Measurements from ENCODE around the gene KCNG1. TPM values are rescaled to one million over a fixed set of nuclear protein-coding genes. Genes with fewer than 3 reads are reported as not detected.

The KCNG1 gene, protein sequence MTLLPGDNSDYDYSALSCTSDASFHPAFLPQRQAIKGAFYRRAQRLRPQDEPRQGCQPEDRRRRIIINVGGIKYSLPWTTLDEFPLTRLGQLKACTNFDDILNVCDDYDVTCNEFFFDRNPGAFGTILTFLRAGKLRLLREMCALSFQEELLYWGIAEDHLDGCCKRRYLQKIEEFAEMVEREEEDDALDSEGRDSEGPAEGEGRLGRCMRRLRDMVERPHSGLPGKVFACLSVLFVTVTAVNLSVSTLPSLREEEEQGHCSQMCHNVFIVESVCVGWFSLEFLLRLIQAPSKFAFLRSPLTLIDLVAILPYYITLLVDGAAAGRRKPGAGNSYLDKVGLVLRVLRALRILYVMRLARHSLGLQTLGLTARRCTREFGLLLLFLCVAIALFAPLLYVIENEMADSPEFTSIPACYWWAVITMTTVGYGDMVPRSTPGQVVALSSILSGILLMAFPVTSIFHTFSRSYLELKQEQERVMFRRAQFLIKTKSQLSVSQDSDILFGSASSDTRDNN
- 4.5 and 5.8 TPM in 2 replicates for total RNA-seq
- long read RNA-seq = 0 reads

- Mint-ChIP-seq H3K36me3 (ENCODE audit: low read depth) (no peaks in the 10 kb centered on the region), H3K9me3 (no peaks in the 10 kb centered on the region), H3K4me3 (peak within 1 kb of the TSS; percentile 81), H3K27ac (ENCODE audit: unreplicated experiment) (no peak within 1 kb of the TSS), H3K4me1 (peaks cover 12% of the 10 kb centered on the region), H3K27me3 (ENCODE audit: low read depth) (peaks cover 76% of the 10 kb centered on the region)
- peak; percentile 10 for TF ChIP-seq CTCF (conservative IDR thresholded peaks at IDR 0.05)
- peak; percentile 68 for DNase-seq (ENCODE audit: low read depth, low spot score)
Measured at GRCh38 chr20:51022803-51023616, at the start of gene KCNG1. Gene KCNG1 (minus strand): TSS chr20:51023107. CDS start chr20:51010338, 12,769 bp downstream.

DNA sequence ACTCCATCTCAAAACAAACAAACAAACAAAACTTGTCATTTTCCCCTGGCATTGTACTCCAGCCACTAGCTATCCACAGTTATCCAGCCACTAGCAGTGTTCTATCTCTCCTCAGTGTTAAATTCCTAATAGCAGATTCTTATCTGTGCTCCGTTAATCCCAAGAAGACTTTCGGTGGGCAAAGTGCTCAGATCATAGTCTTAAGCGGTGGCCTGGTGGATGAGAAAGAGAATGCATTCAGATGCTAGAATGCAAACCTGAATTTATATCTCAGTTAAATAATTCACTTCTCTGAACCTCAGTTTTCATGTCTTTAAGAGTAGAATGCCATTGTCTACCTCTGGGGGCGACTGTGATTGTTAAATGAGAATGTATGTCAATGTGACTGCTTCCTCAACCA lies 47.7 kb upstream of the KCNG1 start:
- Mint-ChIP-seq H3K4me3 (no peak overlapping the region), H3K27me3 (ENCODE audit: low read depth) (peaks cover 3% of the 10 kb centered on the region), H3K27ac (ENCODE audit: unreplicated experiment) (no peak overlapping the region), H3K4me1 (peaks cover 18% of the 10 kb centered on the region), H3K36me3 (ENCODE audit: low read depth) (no peaks in the 10 kb centered on the region), H3K9me3 (no peaks in the 10 kb centered on the region)
- DNase-seq (ENCODE audit: low read depth, low spot score) = no peak
- no peak for TF ChIP-seq CTCF (conservative IDR thresholded peaks at IDR 0.05)

DNA sequence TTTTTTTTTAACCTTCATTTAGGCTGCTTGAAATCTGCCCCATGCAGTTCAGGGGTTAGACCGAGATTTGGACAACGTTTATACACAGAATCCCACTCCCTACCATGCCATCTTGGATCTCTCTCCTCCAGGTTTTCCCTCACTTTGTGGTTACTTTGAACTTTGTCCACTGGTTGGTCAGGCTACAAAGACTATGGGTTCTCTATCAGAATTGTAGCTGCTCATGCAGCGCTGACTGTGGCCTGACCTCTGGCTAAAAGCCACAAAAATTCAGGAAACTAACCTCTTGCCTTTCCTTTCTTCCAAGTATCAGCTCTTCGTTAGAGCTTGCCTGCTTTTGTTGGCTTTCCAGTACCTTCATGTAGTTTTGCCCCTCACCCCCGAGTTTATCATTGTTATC lies 44.9 kb upstream of the KCNG1 start:
- peaks cover 3% of the 10 kb centered on the region for H3K27me3 Mint-ChIP-seq (ENCODE audit: low read depth)
- no peak overlapping the region for H3K27ac Mint-ChIP-seq (ENCODE audit: unreplicated experiment)
- H3K9me3 Mint-ChIP-seq = no peaks in the 10 kb centered on the region
- no peak for DNase-seq (ENCODE audit: low read depth, low spot score)
- H3K4me1 Mint-ChIP-seq = peaks cover 10% of the 10 kb centered on the region
- H3K4me3 Mint-ChIP-seq = no peak overlapping the region
- H3K36me3 Mint-ChIP-seq (ENCODE audit: low read depth) = no peaks in the 10 kb centered on the region
- TF ChIP-seq CTCF (conservative IDR thresholded peaks at IDR 0.05) = no peak

GRCh38 chr20:51065615-51066014 lies 42.7 kb upstream of the KCNG1 start:
- no peak overlapping the region for H3K4me3 Mint-ChIP-seq
- peaks cover 12% of the 10 kb centered on the region for H3K4me1 Mint-ChIP-seq
- DNase-seq (ENCODE audit: low read depth, low spot score) = no peak
- H3K9me3 Mint-ChIP-seq = no peaks in the 10 kb centered on the region
- no peak overlapping the region for H3K27ac Mint-ChIP-seq (ENCODE audit: unreplicated experiment)
- H3K27me3 Mint-ChIP-seq (ENCODE audit: low read depth) = peaks cover 8% of the 10 kb centered on the region
- no peak for TF ChIP-seq CTCF (conservative IDR thresholded peaks at IDR 0.05)
- H3K36me3 Mint-ChIP-seq (ENCODE audit: low read depth) = no peaks in the 10 kb centered on the region

DNA sequence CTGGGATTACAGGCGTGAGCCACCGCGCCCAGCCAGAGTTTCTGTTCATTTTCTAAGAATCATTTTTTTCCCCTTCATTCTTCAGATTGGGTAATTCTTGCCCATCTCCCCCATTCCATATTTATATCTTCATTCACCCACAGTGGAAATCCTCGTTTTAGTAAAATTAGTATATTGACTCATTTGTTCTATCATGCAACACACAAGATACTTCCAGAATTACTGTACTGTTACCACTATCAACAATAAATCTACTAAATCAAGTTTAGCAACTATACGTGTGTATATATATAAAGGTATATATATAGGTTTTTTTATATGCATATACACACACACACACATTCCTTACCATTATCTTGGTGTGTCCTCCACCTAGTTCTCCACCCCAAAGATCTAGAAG lies 41.2 kb upstream of the KCNG1 start:
- Mint-ChIP-seq H3K36me3 (ENCODE audit: low read depth) (no peaks in the 10 kb centered on the region), H3K4me3 (no peak overlapping the region), H3K27me3 (ENCODE audit: low read depth) (peaks cover 8% of the 10 kb centered on the region), H3K9me3 (no peaks in the 10 kb centered on the region), H3K4me1 (peaks cover 26% of the 10 kb centered on the region), H3K27ac (ENCODE audit: unreplicated experiment) (no peak overlapping the region)
- no peak for DNase-seq (ENCODE audit: low read depth, low spot score)
- no peak for TF ChIP-seq CTCF (conservative IDR thresholded peaks at IDR 0.05)
